ENCODE measurements around the gene ZNF862.
"Not testable (repeated sequence)": the region's sequence is repeated elsewhere in the genome, so short reads cannot be mapped to it uniquely, and the experiment has no call there.

ZNF862 gene

DNA sequence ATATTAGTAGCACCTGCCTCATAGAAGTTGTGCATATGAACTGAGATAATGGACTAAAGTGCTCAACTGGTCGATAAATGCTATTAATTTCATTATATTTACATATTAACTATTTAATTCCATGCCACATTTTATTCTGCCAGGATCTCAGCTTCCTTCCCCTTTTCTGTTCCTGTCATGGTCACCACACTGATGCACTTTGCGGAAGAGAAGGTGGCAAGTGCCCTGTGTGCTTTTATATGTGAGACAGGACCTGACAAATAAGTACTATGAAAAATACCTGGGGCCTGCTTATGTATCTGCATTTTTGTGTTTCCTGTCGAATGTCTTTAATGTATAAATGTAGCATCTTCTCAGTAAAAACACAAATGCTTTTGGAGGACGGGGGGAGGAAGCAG, 47.8 kb downstream of the ZNF862 start:
- no peaks in the 10 kb centered on the region for H3K27me3 ChIP-seq (ENCODE audit: control insufficient read depth, insufficient read depth, low read length)
- no peak overlapping the region for H3K27ac ChIP-seq (ENCODE audit: low read length)

DNA sequence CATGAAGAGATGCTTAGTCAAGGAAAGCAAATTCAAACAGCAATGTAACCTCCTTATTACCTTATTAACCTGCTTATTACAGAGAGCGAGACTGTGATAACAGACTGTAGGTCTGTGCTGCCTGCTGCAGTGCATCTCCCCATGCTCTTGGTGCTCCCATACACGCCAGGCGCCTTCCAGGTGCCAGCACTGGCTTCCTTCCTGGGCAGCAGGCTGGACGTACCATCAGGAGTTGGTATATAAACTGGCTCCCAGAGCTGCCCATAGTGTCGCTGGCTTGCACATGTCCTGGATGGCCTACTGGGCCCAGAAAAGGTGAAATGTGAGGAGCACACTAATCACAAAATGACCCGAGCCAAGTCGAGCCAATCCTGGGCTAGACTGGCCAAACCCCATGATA, 49.1 kb downstream of the ZNF862 start:
- Histone ChIP-seq H3K9me3 (ENCODE audit: control insufficient read depth, insufficient read depth, low read length) (no peaks in the 10 kb centered on the region), H3K27me3 (ENCODE audit: control insufficient read depth, insufficient read depth, low read length) (no peaks in the 10 kb centered on the region), H3K27ac (ENCODE audit: low read length) (no peak overlapping the region), H3K4me3 (ENCODE audit: low read length) (no peak overlapping the region), H3K36me3 (ENCODE audit: control insufficient read depth, insufficient read depth, low read length) (no peaks in the 10 kb centered on the region), H3K4me1 (ENCODE audit: control insufficient read depth, insufficient read depth, low read length) (0 out of 2 replicates have a peak, but pooled peaks cover 2% of the 10 kb centered on the region)
- no CpG with 5 or more reads among the region's 7 CpGs for WGBS (ENCODE audit: insufficient coverage, insufficient read length)
- no peak for DNase-seq (ENCODE audit: low read depth, low spot score)

More for the DNA sequence above, 47.8 kb downstream of the ZNF862 start:
- Histone ChIP-seq H3K4me1 (ENCODE audit: control insufficient read depth, insufficient read depth, low read length) (0 out of 2 replicates have a peak, but pooled peaks cover 2% of the 10 kb centered on the region), H3K9me3 (ENCODE audit: control insufficient read depth, insufficient read depth, low read length) (no peaks in the 10 kb centered on the region), H3K4me3 (ENCODE audit: low read length) (no peak overlapping the region), H3K36me3 (ENCODE audit: control insufficient read depth, insufficient read depth, low read length) (no peaks in the 10 kb centered on the region)
- DNase-seq (ENCODE audit: low read depth, low spot score): no peak
- no CpG with 5 or more reads among the region's 4 CpGs for WGBS (ENCODE audit: insufficient coverage, insufficient read length)

DNA sequence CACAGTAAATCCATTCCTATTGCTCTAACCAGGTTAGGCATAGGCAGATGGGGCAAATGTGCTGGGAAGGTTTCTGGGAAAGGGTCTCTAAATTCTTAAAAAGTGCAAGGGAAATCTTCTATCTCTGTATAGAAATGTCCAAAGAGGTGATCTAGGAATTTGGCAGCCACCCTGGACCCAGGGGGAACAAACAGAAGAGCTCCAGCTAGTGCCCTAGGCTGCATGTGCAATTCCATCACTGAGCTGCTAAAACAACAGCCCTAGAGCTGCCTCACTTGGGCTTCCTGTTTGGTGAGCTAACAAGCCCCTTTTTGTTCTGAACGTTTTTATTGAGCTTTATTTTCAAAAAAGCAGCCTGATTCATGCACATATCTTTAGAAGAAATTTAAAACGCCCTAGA, 52.5 kb downstream of the ZNF862 start:
- H3K27ac ChIP-seq (ENCODE audit: low read length); H3K4me3 ChIP-seq (ENCODE audit: low read length); H3K9me3 ChIP-seq (ENCODE audit: control insufficient read depth, insufficient read depth, low read length); H3K36me3 ChIP-seq (ENCODE audit: control insufficient read depth, insufficient read depth, low read length); H3K27me3 ChIP-seq (ENCODE audit: control insufficient read depth, insufficient read depth, low read length); H3K4me1 ChIP-seq (ENCODE audit: control insufficient read depth, insufficient read depth, low read length); DNase-seq (ENCODE audit: low read depth, low spot score): not testable (repeated sequence)
- WGBS (ENCODE audit: insufficient coverage, insufficient read length): no CpG with 5 or more reads among the region's 2 CpGs

DNA sequence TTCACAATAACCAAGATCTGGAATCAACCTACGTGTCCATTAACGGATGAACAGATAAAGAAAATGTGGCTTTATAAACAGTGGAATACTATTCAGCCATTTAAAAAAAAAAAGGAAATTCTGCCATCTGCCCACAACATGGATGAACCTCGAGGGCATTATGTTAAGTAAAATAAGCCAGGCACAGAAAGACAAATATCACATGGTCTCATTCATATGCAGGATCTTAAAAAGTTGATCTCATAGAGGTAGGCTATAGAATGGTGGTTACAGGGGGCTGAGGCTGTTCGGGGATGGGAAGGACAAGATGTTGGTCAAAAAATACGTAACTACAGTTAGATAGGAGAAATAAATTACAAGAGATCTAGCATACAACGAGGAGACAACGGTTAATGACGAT, 56.8 kb downstream of the ZNF862 start:
- H3K4me3 ChIP-seq (ENCODE audit: low read length); H3K27me3 ChIP-seq (ENCODE audit: control insufficient read depth, insufficient read depth, low read length); H3K4me1 ChIP-seq (ENCODE audit: control insufficient read depth, insufficient read depth, low read length); DNase-seq (ENCODE audit: low read depth, low spot score); H3K9me3 ChIP-seq (ENCODE audit: control insufficient read depth, insufficient read depth, low read length); H3K27ac ChIP-seq (ENCODE audit: low read length); H3K36me3 ChIP-seq (ENCODE audit: control insufficient read depth, insufficient read depth, low read length): not testable (repeated sequence)
- WGBS (ENCODE audit: insufficient coverage, insufficient read length): no CpG with 5 or more reads among the region's 8 CpGs

DNA sequence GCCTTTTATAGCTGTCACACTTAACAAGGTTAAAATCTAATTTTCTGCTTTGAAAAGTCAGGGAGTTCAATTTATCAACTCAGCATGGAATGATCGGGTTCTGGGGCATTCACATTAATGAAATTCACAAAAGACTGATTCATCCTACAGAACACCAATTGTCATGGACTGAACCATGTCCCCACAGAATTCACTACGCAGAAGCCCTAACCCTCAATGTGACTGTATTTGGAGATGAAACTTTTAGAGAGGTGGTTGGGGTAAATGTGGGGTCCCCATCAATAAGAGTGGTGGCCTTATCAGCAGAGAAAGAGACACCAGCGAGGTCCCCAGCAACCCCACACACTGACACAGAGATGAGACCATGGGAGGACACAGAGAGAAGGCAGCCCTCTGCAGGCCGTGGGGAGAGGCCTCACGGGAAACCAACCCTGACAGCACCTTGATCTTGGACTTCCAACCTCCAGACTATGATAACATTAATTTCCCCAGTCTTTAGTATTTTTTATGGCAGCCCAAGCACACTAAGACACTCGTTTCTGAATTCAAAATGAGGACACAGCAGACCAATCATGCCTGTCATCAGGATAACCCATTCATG, 69.7 kb downstream of the ZNF862 start:
- H3K9me3 ChIP-seq (ENCODE audit: control insufficient read depth, insufficient read depth, low read length); H3K27ac ChIP-seq (ENCODE audit: low read length); H3K4me3 ChIP-seq (ENCODE audit: low read length); DNase-seq (ENCODE audit: low read depth, low spot score); H3K4me1 ChIP-seq (ENCODE audit: control insufficient read depth, insufficient read depth, low read length); H3K27me3 ChIP-seq (ENCODE audit: control insufficient read depth, insufficient read depth, low read length); H3K36me3 ChIP-seq (ENCODE audit: control insufficient read depth, insufficient read depth, low read length): not testable (repeated sequence)
- WGBS (ENCODE audit: insufficient coverage, insufficient read length): no CpG with 5 or more reads among the region's 6 CpGs

DNA sequence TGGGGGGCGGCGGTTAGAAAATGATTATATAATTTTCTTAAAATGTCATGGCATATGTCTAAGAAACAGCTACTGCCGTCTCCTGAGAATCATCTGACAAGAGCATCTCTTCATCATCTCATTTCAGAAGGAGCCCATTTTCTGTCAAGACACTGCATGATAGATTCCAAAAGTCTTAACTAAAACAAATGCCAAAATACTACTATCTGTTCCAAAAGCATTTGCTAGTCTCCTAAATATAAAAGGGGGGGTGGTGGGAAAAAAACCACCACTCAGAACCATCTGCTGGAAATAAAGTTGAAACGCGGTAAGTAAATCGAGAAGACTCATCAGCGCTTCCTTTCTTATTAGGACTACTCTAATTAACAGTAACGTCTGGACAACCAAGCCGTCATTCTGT, 72.0 kb downstream of the ZNF862 start:
- not testable (repeated sequence) for H3K27me3 ChIP-seq (ENCODE audit: control insufficient read depth, insufficient read depth, low read length); H3K27ac ChIP-seq (ENCODE audit: low read length); H3K4me3 ChIP-seq (ENCODE audit: low read length); DNase-seq (ENCODE audit: low read depth, low spot score); H3K36me3 ChIP-seq (ENCODE audit: control insufficient read depth, insufficient read depth, low read length); H3K4me1 ChIP-seq (ENCODE audit: control insufficient read depth, insufficient read depth, low read length); H3K9me3 ChIP-seq (ENCODE audit: control insufficient read depth, insufficient read depth, low read length)
- WGBS (ENCODE audit: insufficient coverage, insufficient read length): no CpG with 5 or more reads among the region's 9 CpGs

DNA sequence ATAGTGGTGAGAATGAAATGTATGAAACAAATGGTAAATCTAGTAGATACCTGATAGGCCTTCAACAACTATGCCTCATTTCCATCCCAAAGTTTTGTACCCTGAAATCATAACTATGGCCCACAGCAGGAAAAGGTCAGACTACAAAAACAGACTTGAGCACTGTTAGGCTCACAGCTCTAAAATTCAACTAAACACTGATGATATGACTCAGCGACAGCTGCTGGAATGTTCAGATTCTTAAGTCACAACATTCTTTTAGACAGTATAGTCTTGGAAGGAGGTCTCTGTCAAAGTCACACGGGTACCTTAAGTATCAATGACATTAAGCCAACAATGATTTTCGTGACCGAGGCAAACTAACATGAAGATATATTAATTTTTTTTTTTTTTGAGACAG, 74.0 kb downstream of the ZNF862 start:
- not testable (repeated sequence) for H3K27me3 ChIP-seq (ENCODE audit: control insufficient read depth, insufficient read depth, low read length); H3K9me3 ChIP-seq (ENCODE audit: control insufficient read depth, insufficient read depth, low read length); H3K4me3 ChIP-seq (ENCODE audit: low read length); H3K4me1 ChIP-seq (ENCODE audit: control insufficient read depth, insufficient read depth, low read length); H3K27ac ChIP-seq (ENCODE audit: low read length); H3K36me3 ChIP-seq (ENCODE audit: control insufficient read depth, insufficient read depth, low read length); DNase-seq (ENCODE audit: low read depth, low spot score)
- WGBS (ENCODE audit: insufficient coverage, insufficient read length): no CpG with 5 or more reads among the region's 4 CpGs
